Activated CD8-positive, alpha-beta T cell treated with anti-CD3 and anti-CD28 coated beads for 36 hours (primary cell): ENCODE measurements around the gene PLXNB2. TPM values are rescaled to one million over a fixed set of nuclear protein-coding genes. Genes with fewer than 3 reads are reported as not detected.

Experiments
- ATAC-seq: fragments of 200-7000 bp; cut with Tn5 transposase; one replicate; pipeline ENCODE4 v1.10.0; 2021; ENCODE audit warnings: mild to moderate bottlenecking, moderate library complexity
- CTCF ChIA-PET: fragments of 350-600 bp; sonication (Branson Sonifier 250); formaldehyde crosslinking; loops from one replicate; lab custom pipeline; 2021; ENCODE audit warnings: antibody characterized with exemption; lab: Charles Lee
- POLR2A ChIA-PET: fragments of 350-600 bp; sonication (Branson Sonifier 250); formaldehyde crosslinking; loops from one replicate; lab custom pipeline; 2021; ENCODE audit warnings: antibody characterized with exemption; lab: Charles Lee
- DNase-seq: peaks from one replicate; pipeline ENCODE4 v3.0.0-alpha.2; 2020
- H3K27ac Mint-ChIP-seq: one replicate; pipeline ENCODE4 v1.8.0; 2021; ENCODE audit warnings: mild to moderate bottlenecking, mixed read lengths
- H3K27me3 Mint-ChIP-seq: one replicate; pipeline ENCODE4 v1.8.0; 2021; ENCODE audit warnings: mixed read lengths
- H3K36me3 Mint-ChIP-seq: one replicate; pipeline ENCODE4 v1.8.0; 2021; ENCODE audit warnings: low read depth, mixed read lengths
- H3K4me1 Mint-ChIP-seq: one replicate; pipeline ENCODE4 v1.8.0; 2021; ENCODE audit warnings: low read depth, mixed read lengths
- H3K4me3 Mint-ChIP-seq: one replicate; pipeline ENCODE4 v1.8.0; 2021; ENCODE audit warnings: mild to moderate bottlenecking, moderate library complexity, mixed read lengths
- H3K9me3 Mint-ChIP-seq: one replicate; pipeline ENCODE4 v1.8.0; 2021; ENCODE audit warnings: mixed read lengths
- intact Hi-C: fragments of 100-400 bp; cut with micrococcal nuclease; formaldehyde crosslinking; loops from one replicate; pipeline ENCODE4 v1.10.0; 2022
- total RNA-seq, 2 experiments: library from RNA; stranded (reverse); gene quantifications; one replicate each; pipeline ENCODE4 v1.2.3, GENCODE V29; 2021
- TF ChIP-seq, protein P1 (sequence below): fragments of 200-600 bp; IDR thresholded peaks from one replicate; pipeline ENCODE4 v1.8.0; 2022; ENCODE audit warnings: antibody characterized with exemption, mild to moderate bottlenecking

PLXNB2 gene
- total RNA-seq, 2 experiments from 2014 or later, result 22.1 to 26.4 TPM

DNA sequence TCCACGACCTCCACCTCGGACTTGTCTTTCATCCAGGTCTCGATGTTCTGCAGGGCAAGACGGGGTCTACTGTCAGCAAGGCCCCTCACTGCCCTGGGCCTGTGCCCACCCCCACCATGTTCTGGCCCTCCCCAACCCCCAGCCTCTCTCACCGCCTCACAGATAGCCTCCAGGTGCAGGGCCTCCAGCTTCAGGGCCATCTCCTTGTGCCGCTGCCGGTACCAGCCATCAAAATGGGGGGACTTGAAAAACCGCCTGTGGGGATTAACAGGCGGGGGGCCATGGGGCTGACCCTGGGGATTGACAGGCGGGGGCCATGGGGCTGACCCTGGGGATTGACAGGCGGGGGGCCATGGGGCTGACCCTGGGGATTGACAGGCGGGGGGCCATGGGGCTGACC, 4.9 kb upstream of the PLXNB2 start:
- no peak overlapping the region for H3K27ac Mint-ChIP-seq
- peaks cover 2% of the 10 kb centered on the region for H3K27me3 Mint-ChIP-seq
- TF ChIP-seq, protein P1, sequence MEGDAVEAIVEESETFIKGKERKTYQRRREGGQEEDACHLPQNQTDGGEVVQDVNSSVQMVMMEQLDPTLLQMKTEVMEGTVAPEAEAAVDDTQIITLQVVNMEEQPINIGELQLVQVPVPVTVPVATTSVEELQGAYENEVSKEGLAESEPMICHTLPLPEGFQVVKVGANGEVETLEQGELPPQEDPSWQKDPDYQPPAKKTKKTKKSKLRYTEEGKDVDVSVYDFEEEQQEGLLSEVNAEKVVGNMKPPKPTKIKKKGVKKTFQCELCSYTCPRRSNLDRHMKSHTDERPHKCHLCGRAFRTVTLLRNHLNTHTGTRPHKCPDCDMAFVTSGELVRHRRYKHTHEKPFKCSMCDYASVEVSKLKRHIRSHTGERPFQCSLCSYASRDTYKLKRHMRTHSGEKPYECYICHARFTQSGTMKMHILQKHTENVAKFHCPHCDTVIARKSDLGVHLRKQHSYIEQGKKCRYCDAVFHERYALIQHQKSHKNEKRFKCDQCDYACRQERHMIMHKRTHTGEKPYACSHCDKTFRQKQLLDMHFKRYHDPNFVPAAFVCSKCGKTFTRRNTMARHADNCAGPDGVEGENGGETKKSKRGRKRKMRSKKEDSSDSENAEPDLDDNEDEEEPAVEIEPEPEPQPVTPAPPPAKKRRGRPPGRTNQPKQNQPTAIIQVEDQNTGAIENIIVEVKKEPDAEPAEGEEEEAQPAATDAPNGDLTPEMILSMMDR, result no peak
- no peak overlapping the region for H3K4me3 Mint-ChIP-seq
- intact Hi-C loops, result no loop called here
- ChIA-PET POLR2A (interaction anchor here (1.2 kb wide), 1 partner anchor 213 kb away, joined by 3 read pairs; the partner anchor contains the start of gene SCO2), CTCF (interaction anchor here (1.6 kb wide), 1 partner anchor 15 kb away, joined by 4 read pairs; no protein-coding TSS in a partner anchor)
- no peak for DNase-seq
- no peaks in the 10 kb centered on the region for H3K9me3 Mint-ChIP-seq
- H3K36me3 Mint-ChIP-seq, result no peaks in the 10 kb centered on the region
- peaks cover 11% of the 10 kb centered on the region for H3K4me1 Mint-ChIP-seq
- ATAC-seq, result no peak

DNA sequence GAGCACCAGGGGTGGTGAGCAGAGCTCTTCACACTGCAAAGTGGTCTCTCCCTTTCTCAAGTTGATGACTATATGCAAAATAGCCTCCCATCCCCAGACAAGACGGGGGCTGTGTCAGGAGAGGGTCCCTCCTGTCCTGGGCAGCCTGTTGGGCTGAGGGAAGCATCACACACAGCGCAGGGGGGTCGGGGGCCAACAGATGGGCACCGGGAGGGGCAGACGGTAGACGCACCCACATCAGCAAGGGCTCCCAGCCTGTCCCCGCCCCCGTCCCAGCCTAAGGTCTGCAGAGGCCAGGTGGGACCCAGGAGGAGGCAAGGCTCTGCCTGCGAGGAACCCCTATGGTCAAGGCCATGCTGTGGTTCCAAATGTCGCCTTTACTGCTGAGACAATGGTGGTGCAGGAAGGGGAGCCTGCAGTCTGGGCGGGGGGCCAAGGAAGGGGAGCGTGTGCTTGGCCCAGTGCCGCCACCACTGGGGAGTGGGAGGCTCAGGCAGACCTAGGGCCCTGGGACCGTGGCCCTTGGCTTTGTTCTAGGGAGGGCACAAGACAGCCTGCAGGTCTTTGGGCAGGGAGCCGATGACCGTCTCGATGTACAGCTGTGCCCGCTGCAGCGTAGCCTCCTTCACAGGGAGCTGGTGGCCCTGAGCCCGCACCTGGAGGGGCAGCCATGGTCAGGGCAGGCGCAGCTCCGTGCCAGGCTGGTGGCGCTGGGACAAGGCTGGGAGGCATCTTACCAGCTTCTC, 4.3 kb upstream of the PLXNB2 start:
- H3K27ac Mint-ChIP-seq, result no peak overlapping the region
- no peaks in the 10 kb centered on the region for H3K36me3 Mint-ChIP-seq
- TF ChIP-seq, protein P1, result no peak
- H3K4me1 Mint-ChIP-seq, result peaks cover 11% of the 10 kb centered on the region
- no peak for ATAC-seq
- H3K27me3 Mint-ChIP-seq, result peaks cover 2% of the 10 kb centered on the region
- no peaks in the 10 kb centered on the region for H3K9me3 Mint-ChIP-seq
- CTCF ChIA-PET, result interaction anchor here (1.6 kb wide), 1 partner anchor 16 kb away, joined by 4 read pairs; no protein-coding TSS in a partner anchor
- H3K4me3 Mint-ChIP-seq, result no peak overlapping the region
- no peak for DNase-seq
- POLR2A ChIA-PET, result interaction anchor here (1.2 kb wide), 1 partner anchor 213 kb away, joined by 3 read pairs; the partner anchor contains the start of gene SCO2
- intact Hi-C loops, result no loop called here

DNA sequence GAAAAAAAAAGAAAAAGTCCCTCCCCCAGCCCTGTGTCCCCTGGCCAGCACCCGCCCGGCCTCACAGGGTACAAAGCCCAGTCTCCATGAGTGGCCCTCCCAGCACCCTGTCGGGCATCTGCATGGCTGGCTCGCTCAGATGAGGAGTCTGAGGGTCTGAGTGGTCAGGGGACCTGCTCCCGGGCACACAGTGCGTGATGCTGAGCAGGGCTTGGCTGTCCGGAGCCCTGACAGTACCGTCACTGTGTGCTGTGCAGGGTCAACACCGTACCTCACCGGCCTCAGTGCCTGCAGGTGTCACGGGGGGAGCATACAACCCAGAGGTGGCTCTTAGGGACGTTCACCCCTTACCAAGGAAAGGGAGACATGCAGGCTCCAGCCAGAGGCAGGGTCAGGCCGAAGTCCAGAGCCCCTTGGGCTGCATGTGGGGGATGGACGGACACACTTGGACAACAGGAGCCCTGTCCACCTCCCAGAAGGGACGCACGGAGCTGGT, 3.6 kb upstream of the PLXNB2 start:
- TF ChIP-seq, protein P1, result no peak
- ChIA-PET CTCF (interaction anchor here (1.6 kb wide), 1 partner anchor 17 kb away, joined by 4 read pairs; no protein-coding TSS in a partner anchor), POLR2A (no interaction called here)
- H3K27me3 Mint-ChIP-seq, result peaks cover 5% of the 10 kb centered on the region
- no peak for ATAC-seq
- no peak overlapping the region for H3K4me3 Mint-ChIP-seq
- no peaks in the 10 kb centered on the region for H3K36me3 Mint-ChIP-seq
- H3K27ac Mint-ChIP-seq, result no peak overlapping the region
- no peak for DNase-seq
- intact Hi-C loops, result no loop called here
- H3K4me1 Mint-ChIP-seq, result peaks cover 15% of the 10 kb centered on the region
- no peaks in the 10 kb centered on the region for H3K9me3 Mint-ChIP-seq

DNA sequence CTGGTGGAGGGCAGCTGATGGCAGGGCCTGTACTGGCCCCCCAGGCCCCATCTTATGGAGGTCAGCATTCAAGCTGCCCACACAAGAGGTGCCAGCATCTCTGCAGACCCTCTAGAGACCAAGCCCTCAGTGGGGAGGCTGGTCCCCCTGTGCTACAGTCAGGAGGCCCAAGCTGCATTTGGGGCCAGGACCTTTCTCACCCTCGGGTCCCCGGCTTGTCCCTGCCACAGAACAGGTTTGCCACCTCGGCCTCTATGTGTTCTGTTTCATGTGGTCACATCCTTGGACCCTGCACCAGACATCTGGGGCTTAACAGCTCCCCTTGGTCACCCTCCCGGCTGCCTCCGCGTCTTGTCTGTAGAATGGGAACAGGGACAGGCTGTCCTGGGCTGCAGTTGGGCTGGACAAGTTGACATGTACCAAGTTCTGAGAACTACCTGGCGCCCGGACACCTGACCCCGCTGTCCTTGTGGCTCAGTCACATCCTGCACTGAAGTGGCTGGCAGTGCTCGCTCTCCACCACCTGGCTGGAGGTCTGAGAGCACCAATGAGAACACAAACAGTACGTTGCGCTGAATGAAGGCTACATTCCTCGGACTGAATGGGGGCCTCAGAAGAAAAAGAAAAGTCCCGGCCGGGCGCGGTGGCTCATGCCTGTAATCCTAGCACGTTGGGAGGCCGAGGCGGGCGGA, 2.7 kb upstream of the PLXNB2 start:
- H3K4me1 Mint-ChIP-seq, result peaks cover 15% of the 10 kb centered on the region
- H3K9me3 Mint-ChIP-seq, result no peaks in the 10 kb centered on the region
- peaks cover 9% of the 10 kb centered on the region for H3K27me3 Mint-ChIP-seq
- no peaks in the 10 kb centered on the region for H3K36me3 Mint-ChIP-seq
- POLR2A ChIA-PET, result interaction anchor here (0.6 to 1.5 kb wide), 4 partner anchors 12 to 502 kb away, joined by 3 read pairs; partner anchors contain the start of gene DENND6B
- DNase-seq (no peak), ATAC-seq (no peak)
- TF ChIP-seq, protein P1, result no peak
- intact Hi-C loops, result no loop called here
- H3K27ac Mint-ChIP-seq, result no peak overlapping the region
- CTCF ChIA-PET, result interaction anchor here (1.2 to 1.4 kb wide), 2 partner anchors 16 to 17 kb away, joined by 3 to 4 read pairs; no protein-coding TSS in a partner anchor
- no peak overlapping the region for H3K4me3 Mint-ChIP-seq
